T-helper 2 cell treated with Interferon-gamma antibody and Interleukin-4, amounts not matched to agents 5 μg/mL and 100 μg/mL, for 36 hours (primary cell): ENCODE measurements around the gene DRD1.
"Not testable (repeated sequence)": the region's sequence is repeated elsewhere in the genome, so short reads cannot be mapped to it uniquely, and the experiment has no call there.

Experiments used
- DNase-seq: peaks from one replicate; pipeline ENCODE4 v3.0.0; 2021; ENCODE audit warnings: low spot score
- H3K27ac Mint-ChIP-seq: one replicate; pipeline ENCODE4 v1.8.0; 2021; ENCODE audit warnings: mild to moderate bottlenecking, mixed read lengths
- H3K27me3 Mint-ChIP-seq: one replicate; pipeline ENCODE4 v1.8.0; 2021; ENCODE audit warnings: low read depth, mixed read lengths
- H3K36me3 Mint-ChIP-seq: one replicate; pipeline ENCODE4 v1.8.0; 2021; ENCODE audit warnings: low read depth, mixed read lengths
- H3K4me1 Mint-ChIP-seq: one replicate; pipeline ENCODE4 v1.8.0; 2021; ENCODE audit warnings: low read depth, mixed read lengths
- H3K4me3 Mint-ChIP-seq: one replicate; pipeline ENCODE4 v1.8.0; 2022; ENCODE audit warnings: mild to moderate bottlenecking, moderate library complexity, mixed read lengths
- H3K9me3 Mint-ChIP-seq: one replicate; pipeline ENCODE4 v1.8.0; 2021; ENCODE audit warnings: mixed read lengths

DRD1 gene

GRCh38 chr5:175434800-175435199, 9.2 kb downstream of the DRD1 start:
- H3K27me3 Mint-ChIP-seq, result peaks cover 21% of the 10 kb centered on the region
- no peak overlapping the region for H3K27ac Mint-ChIP-seq

GRCh38 chr5:175427762-175428161, 16.2 kb downstream of the DRD1 start:
- Mint-ChIP-seq H3K4me1 (no peaks in the 10 kb centered on the region), H3K27ac (no peak overlapping the region), H3K27me3 (peaks cover 11% of the 10 kb centered on the region), H3K9me3 (no peaks in the 10 kb centered on the region), H3K4me3 (no peak overlapping the region), H3K36me3 (no peaks in the 10 kb centered on the region)
- DNase-seq, result no peak

More at GRCh38 chr5:175434800-175435199, 9.2 kb downstream of the DRD1 start:
- Mint-ChIP-seq H3K36me3 (no peaks in the 10 kb centered on the region), H3K9me3 (no peaks in the 10 kb centered on the region), H3K4me3 (no peak overlapping the region), H3K4me1 (no peaks in the 10 kb centered on the region)
- no peak for DNase-seq

GRCh38 chr5:175424594-175424993, 19.4 kb downstream of the DRD1 start:
- H3K9me3 Mint-ChIP-seq, DNase-seq, H3K4me1 Mint-ChIP-seq, H3K4me3 Mint-ChIP-seq, H3K27ac Mint-ChIP-seq, H3K36me3 Mint-ChIP-seq: not testable (repeated sequence)
- H3K27me3 Mint-ChIP-seq, result peaks cover 11% of the 10 kb centered on the region

GRCh38 chr5:175422058-175422457, 21.9 kb downstream of the DRD1 start:
- H3K27me3 Mint-ChIP-seq, result peaks cover 11% of the 10 kb centered on the region
- H3K9me3 Mint-ChIP-seq, result no peaks in the 10 kb centered on the region
- H3K4me1 Mint-ChIP-seq, result no peaks in the 10 kb centered on the region
- H3K36me3 Mint-ChIP-seq, result no peaks in the 10 kb centered on the region
- H3K4me3 Mint-ChIP-seq, result no peak overlapping the region
- DNase-seq, result no peak
- no peak overlapping the region for H3K27ac Mint-ChIP-seq

GRCh38 chr5:175420383-175420782, 23.6 kb downstream of the DRD1 start:
- Mint-ChIP-seq H3K27me3 (peaks cover 11% of the 10 kb centered on the region), H3K27ac (no peak overlapping the region), H3K36me3 (no peaks in the 10 kb centered on the region), H3K4me3 (no peak overlapping the region), H3K4me1 (no peaks in the 10 kb centered on the region), H3K9me3 (peaks cover 4% of the 10 kb centered on the region)
- DNase-seq, result no peak

- no peaks in the 10 kb centered on the region for H3K4me1 Mint-ChIP-seq
- H3K9me3 Mint-ChIP-seq, result peaks cover 4% of the 10 kb centered on the region
- H3K27ac Mint-ChIP-seq, result no peak overlapping the region
- no peaks in the 10 kb centered on the region for H3K36me3 Mint-ChIP-seq
- peaks cover 3% of the 10 kb centered on the region for H3K27me3 Mint-ChIP-seq
- DNase-seq, result no peak
- H3K4me3 Mint-ChIP-seq, result no peak overlapping the region
Observed at GRCh38 chr5:175418251-175418650, 25.7 kb downstream of the DRD1 start.

- Mint-ChIP-seq H3K4me1 (no peaks in the 10 kb centered on the region), H3K9me3 (peaks cover 4% of the 10 kb centered on the region), H3K4me3 (no peak overlapping the region), H3K27me3 (peaks cover 3% of the 10 kb centered on the region), H3K27ac (no peak overlapping the region), H3K36me3 (no peaks in the 10 kb centered on the region)
- DNase-seq, result no peak
Observed at GRCh38 chr5:175417384-175417783, 26.6 kb downstream of the DRD1 start.

GRCh38 chr5:175415303-175415702, 28.7 kb downstream of the DRD1 start:
- H3K36me3 Mint-ChIP-seq, result no peaks in the 10 kb centered on the region
- no peak overlapping the region for H3K4me3 Mint-ChIP-seq
- DNase-seq, result no peak
- H3K4me1 Mint-ChIP-seq, result no peaks in the 10 kb centered on the region
- H3K27me3 Mint-ChIP-seq, result peaks cover 8% of the 10 kb centered on the region
- no peak overlapping the region for H3K27ac Mint-ChIP-seq
- peaks cover 4% of the 10 kb centered on the region for H3K9me3 Mint-ChIP-seq

- peaks cover 4% of the 10 kb centered on the region for H3K9me3 Mint-ChIP-seq
- no peaks in the 10 kb centered on the region for H3K36me3 Mint-ChIP-seq
- H3K4me1 Mint-ChIP-seq, result no peaks in the 10 kb centered on the region
- H3K27me3 Mint-ChIP-seq, result peaks cover 8% of the 10 kb centered on the region
- H3K27ac Mint-ChIP-seq, result no peak overlapping the region
- H3K4me3 Mint-ChIP-seq, result no peak overlapping the region
- DNase-seq, result no peak
Observed at GRCh38 chr5:175410926-175411325, 33.1 kb downstream of the DRD1 start.

- Mint-ChIP-seq H3K27me3 (no peaks in the 10 kb centered on the region), H3K4me1 (no peaks in the 10 kb centered on the region), H3K36me3 (no peaks in the 10 kb centered on the region), H3K4me3 (no peak overlapping the region), H3K9me3 (peaks cover 4% of the 10 kb centered on the region), H3K27ac (no peak overlapping the region)
- no peak for DNase-seq
Observed at GRCh38 chr5:175406300-175406699, 37.7 kb downstream of the DRD1 start.

- not testable (repeated sequence) for DNase-seq, H3K4me1 Mint-ChIP-seq, H3K27me3 Mint-ChIP-seq, H3K9me3 Mint-ChIP-seq, H3K36me3 Mint-ChIP-seq, H3K27ac Mint-ChIP-seq, H3K4me3 Mint-ChIP-seq
Observed at GRCh38 chr5:175397590-175398297, 46.2 kb downstream of the DRD1 start.

- not testable (repeated sequence) for H3K9me3 Mint-ChIP-seq, H3K36me3 Mint-ChIP-seq, H3K27ac Mint-ChIP-seq, H3K4me1 Mint-ChIP-seq, H3K27me3 Mint-ChIP-seq, DNase-seq, H3K4me3 Mint-ChIP-seq
Observed at GRCh38 chr5:175395430-175395829, 48.6 kb downstream of the DRD1 start.

- H3K4me3 Mint-ChIP-seq, result no peak overlapping the region
- H3K27me3 Mint-ChIP-seq, result no peaks in the 10 kb centered on the region
- no peaks in the 10 kb centered on the region for H3K4me1 Mint-ChIP-seq
- no peaks in the 10 kb centered on the region for H3K9me3 Mint-ChIP-seq
- H3K27ac Mint-ChIP-seq, result no peak overlapping the region
- no peak for DNase-seq
- no peaks in the 10 kb centered on the region for H3K36me3 Mint-ChIP-seq
Observed at GRCh38 chr5:175394601-175395000, 49.4 kb downstream of the DRD1 start.

- H3K27me3 Mint-ChIP-seq, result no peaks in the 10 kb centered on the region
- H3K27ac Mint-ChIP-seq, result no peak overlapping the region
- H3K36me3 Mint-ChIP-seq, result no peaks in the 10 kb centered on the region
- no peak for DNase-seq
- no peaks in the 10 kb centered on the region for H3K9me3 Mint-ChIP-seq
- H3K4me3 Mint-ChIP-seq, result no peak overlapping the region
- no peaks in the 10 kb centered on the region for H3K4me1 Mint-ChIP-seq
Observed at GRCh38 chr5:175393897-175394296, 50.1 kb downstream of the DRD1 start.

- no peaks in the 10 kb centered on the region for H3K27me3 Mint-ChIP-seq
- no peaks in the 10 kb centered on the region for H3K36me3 Mint-ChIP-seq
- H3K27ac Mint-ChIP-seq, result no peak overlapping the region
- H3K9me3 Mint-ChIP-seq, result no peaks in the 10 kb centered on the region
- no peak overlapping the region for H3K4me3 Mint-ChIP-seq
- no peak for DNase-seq
- no peaks in the 10 kb centered on the region for H3K4me1 Mint-ChIP-seq
Observed at GRCh38 chr5:175392236-175392635, 51.7 kb downstream of the DRD1 start.
